ENCODE data around the gene KDM5A. TPM values are rescaled to one million over a fixed set of nuclear protein-coding genes. Genes with fewer than 3 reads are reported as not detected.

KDM5A gene
- total RNA-seq, 2 experiments from 2014 or later, result 39.6 to 88.8 TPM

GRCh38 chr12:288687-289086, 100.4 kb downstream of the KDM5A start:
- no peak overlapping the region for H3K27ac ChIP-seq (ENCODE audit: low read depth, low read length, poor library complexity, severe bottlenecking)
- H3K9me3 ChIP-seq (ENCODE audit: low read length), result peaks cover 10% of the 10 kb centered on the region; the same call in 1 of the 2 replicates
- H3K4me2 ChIP-seq (ENCODE audit: low read length), result no peak overlapping the region
- BruUV-seq (replicated peaks), result no TSS peak
- H3K4me3 ChIP-seq (ENCODE audit: low read depth, low read length, poor library complexity, severe bottlenecking), result no peak overlapping the region
- ChIA-PET POLR2A (no interaction called here), CTCF (ENCODE audit: unreplicated experiment) (no interaction called here)
- no peaks in the 10 kb centered on the region for H4K20me1 ChIP-seq (ENCODE audit: insufficient read depth, low read length)
- H3K79me2 ChIP-seq (ENCODE audit: insufficient read depth, low read depth, low read length), result no peaks in the 10 kb centered on the region
- intact Hi-C loops (cut with micrococcal nuclease; ENCODE audit: unreplicated experiment), result no loop called here
- DNase-seq (ENCODE audit: low spot score), result no peak
- TF ChIP-seq, protein P1, sequence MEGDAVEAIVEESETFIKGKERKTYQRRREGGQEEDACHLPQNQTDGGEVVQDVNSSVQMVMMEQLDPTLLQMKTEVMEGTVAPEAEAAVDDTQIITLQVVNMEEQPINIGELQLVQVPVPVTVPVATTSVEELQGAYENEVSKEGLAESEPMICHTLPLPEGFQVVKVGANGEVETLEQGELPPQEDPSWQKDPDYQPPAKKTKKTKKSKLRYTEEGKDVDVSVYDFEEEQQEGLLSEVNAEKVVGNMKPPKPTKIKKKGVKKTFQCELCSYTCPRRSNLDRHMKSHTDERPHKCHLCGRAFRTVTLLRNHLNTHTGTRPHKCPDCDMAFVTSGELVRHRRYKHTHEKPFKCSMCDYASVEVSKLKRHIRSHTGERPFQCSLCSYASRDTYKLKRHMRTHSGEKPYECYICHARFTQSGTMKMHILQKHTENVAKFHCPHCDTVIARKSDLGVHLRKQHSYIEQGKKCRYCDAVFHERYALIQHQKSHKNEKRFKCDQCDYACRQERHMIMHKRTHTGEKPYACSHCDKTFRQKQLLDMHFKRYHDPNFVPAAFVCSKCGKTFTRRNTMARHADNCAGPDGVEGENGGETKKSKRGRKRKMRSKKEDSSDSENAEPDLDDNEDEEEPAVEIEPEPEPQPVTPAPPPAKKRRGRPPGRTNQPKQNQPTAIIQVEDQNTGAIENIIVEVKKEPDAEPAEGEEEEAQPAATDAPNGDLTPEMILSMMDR (conservative IDR thresholded peaks at IDR 0.05; ENCODE audit: low read length), result no peak
- no peak for TF ChIP-seq EZH2phosphoT487 (IDR thresholded peaks at IDR 0.05; ENCODE audit: borderline replicate concordance, low read depth, low read length)
- peaks cover 93% of the 10 kb centered on the region for H3K36me3 ChIP-seq (ENCODE audit: insufficient read depth, low read length)
- H2AFZ ChIP-seq (ENCODE audit: low read length), result no peak overlapping the region
- no peaks in the 10 kb centered on the region for H3K4me1 ChIP-seq (ENCODE audit: insufficient read depth, low read length, poor library complexity, severe bottlenecking)
- H3K9me2 ChIP-seq (ENCODE audit: insufficient read depth, low read length), result no peaks in the 10 kb centered on the region

DNA sequence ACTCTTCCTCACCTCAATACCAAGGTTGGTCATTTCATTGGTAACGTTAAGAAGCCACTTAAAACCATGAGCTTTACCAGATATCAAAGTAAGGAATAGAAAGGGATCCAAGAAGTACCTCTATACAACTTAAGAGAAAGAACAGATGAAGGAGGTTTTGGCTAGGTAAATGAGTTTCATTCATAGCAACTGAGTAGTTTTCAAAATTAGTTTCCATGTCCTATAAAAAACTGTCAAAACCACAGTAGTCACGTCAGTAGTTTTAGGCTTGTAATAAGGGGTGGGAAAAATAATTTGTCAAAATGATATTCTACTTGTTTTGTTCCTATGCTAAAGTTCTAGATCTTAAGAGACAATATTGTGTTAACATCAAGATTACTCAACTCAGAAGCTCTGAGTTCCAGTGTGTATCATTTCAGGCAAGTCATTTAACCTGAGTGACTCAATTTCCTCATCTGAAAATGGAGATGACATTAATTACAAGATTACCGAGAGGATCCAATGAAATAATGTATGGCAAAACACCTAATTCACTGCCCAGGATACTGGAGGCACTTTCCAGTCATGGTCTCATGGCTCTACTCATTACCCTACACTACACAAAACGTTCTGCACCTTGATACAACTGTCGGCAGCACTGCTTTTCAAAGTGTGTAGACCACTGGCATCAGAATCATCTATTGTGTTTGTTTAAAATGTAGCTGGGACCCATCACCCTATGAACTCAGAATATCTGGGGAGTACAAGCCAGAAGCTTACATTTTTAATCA, 102.4 kb downstream of the KDM5A start:
- no peaks in the 10 kb centered on the region for H3K9me2 ChIP-seq (ENCODE audit: insufficient read depth, low read length)
- H3K4me3 ChIP-seq (ENCODE audit: low read depth, low read length, poor library complexity, severe bottlenecking), result no peak overlapping the region
- BruUV-seq (replicated peaks), result no TSS peak
- CTCF ChIA-PET (ENCODE audit: unreplicated experiment), result no interaction called here
- H3K79me2 ChIP-seq (ENCODE audit: insufficient read depth, low read depth, low read length), result no peaks in the 10 kb centered on the region
- DNase-seq (ENCODE audit: low spot score), result no peak
- H3K36me3 ChIP-seq (ENCODE audit: insufficient read depth, low read length), result peaks cover 88% of the 10 kb centered on the region
- no peak overlapping the region for H2AFZ ChIP-seq (ENCODE audit: low read length)
- H3K4me2 ChIP-seq (ENCODE audit: low read length), result no peak overlapping the region
- intact Hi-C loops (cut with micrococcal nuclease; ENCODE audit: unreplicated experiment), result no loop called here
- POLR2A ChIA-PET, result interaction anchor here (0.8 kb wide), 1 partner anchor 9 kb away, joined by 3 read pairs; no protein-coding TSS in a partner anchor
- no peak overlapping the region for H3K27ac ChIP-seq (ENCODE audit: low read depth, low read length, poor library complexity, severe bottlenecking)
- no peaks in the 10 kb centered on the region for H4K20me1 ChIP-seq (ENCODE audit: insufficient read depth, low read length)
- TF ChIP-seq EZH2phosphoT487 (IDR thresholded peaks at IDR 0.05; ENCODE audit: borderline replicate concordance, low read depth, low read length), result no peak
- TF ChIP-seq, protein P1 (conservative IDR thresholded peaks at IDR 0.05; ENCODE audit: low read length), result no peak
- no peaks in the 10 kb centered on the region for H3K4me1 ChIP-seq (ENCODE audit: insufficient read depth, low read length, poor library complexity, severe bottlenecking)
- peaks cover 10% of the 10 kb centered on the region; the same call in 1 of the 2 replicates for H3K9me3 ChIP-seq (ENCODE audit: low read length)

- Histone ChIP-seq H3K9me2 (ENCODE audit: insufficient read depth, low read length) (no peaks in the 10 kb centered on the region), H3K79me2 (ENCODE audit: insufficient read depth, low read depth, low read length) (no peaks in the 10 kb centered on the region), H2AFZ (ENCODE audit: low read length) (no peak overlapping the region), H3K4me1 (ENCODE audit: insufficient read depth, low read length, poor library complexity, severe bottlenecking) (no peaks in the 10 kb centered on the region), H3K27ac (ENCODE audit: low read depth, low read length, poor library complexity, severe bottlenecking) (no peak overlapping the region), H3K4me2 (ENCODE audit: low read length) (no peak overlapping the region), H3K36me3 (ENCODE audit: insufficient read depth, low read length) (peaks cover 13% of the 10 kb centered on the region; the same call in 1 of the 2 replicates), H3K4me3 (ENCODE audit: low read depth, low read length, poor library complexity, severe bottlenecking) (no peak overlapping the region), H4K20me1 (ENCODE audit: insufficient read depth, low read length) (no peaks in the 10 kb centered on the region), H3K9me3 (ENCODE audit: low read length) (no peaks in the 10 kb centered on the region)
- CTCF ChIA-PET (ENCODE audit: unreplicated experiment), result no interaction called here
- POLR2A ChIA-PET, result interaction anchor here (1.2 kb wide), 1 partner anchor 9 kb away, joined by 3 read pairs; no protein-coding TSS in a partner anchor
- BruUV-seq (replicated peaks), result no TSS peak
- TF ChIP-seq, protein P1 (conservative IDR thresholded peaks at IDR 0.05; ENCODE audit: low read length), result no peak
- TF ChIP-seq EZH2phosphoT487 (IDR thresholded peaks at IDR 0.05; ENCODE audit: borderline replicate concordance, low read depth, low read length), result no peak
- DNase-seq (ENCODE audit: low spot score), result no peak
- intact Hi-C loops (cut with micrococcal nuclease; ENCODE audit: unreplicated experiment), result no loop called here
These were observed 111.1 kb downstream of the KDM5A start for GRCh38 chr12:278046-278445.
